ENCODE results near the gene PZP.

PZP gene

DNA sequence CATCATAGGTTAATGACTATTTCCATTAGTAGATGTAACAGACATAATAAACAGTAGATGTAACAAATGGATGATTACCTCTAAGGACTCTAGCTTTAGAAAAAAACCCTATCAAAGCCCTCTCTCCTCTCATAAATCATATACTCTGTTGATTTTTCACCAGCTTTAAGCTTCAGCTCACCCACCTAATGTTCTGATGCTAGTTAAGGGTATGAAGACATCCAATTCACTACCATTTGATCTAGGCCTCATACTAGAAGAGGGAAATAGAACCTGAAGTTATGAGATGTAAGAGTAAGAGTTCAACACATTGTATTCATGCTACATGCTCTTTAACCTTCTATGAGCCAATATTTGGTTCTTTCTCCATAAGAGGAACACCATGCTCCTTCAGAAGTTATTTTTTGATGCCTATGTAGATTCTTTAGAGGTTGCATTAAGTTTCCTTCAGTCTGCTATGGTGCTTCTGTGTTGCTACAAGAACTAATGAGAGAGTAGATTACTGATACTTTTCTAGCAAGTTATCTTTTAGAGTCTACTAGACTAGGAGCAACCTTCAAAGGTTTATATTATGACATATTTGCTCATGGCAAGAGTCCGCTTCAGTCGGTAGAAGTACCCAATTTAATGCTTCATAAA is 108.5 kb downstream of the PZP start:
- no peak for DNase-seq

All from 8988T (cell line).